RWPE1 (cell line): ENCODE measurements around the gene SPATA2.

Experiments used
- CTCF ChIA-PET: fragments of 350-600 bp; sonication (Branson Sonifier 250); formaldehyde crosslinking; extraction: SDS; loops from one replicate; lab custom pipeline; 2021; lab: Yijun Ruan, JAX
- POLR2A ChIA-PET: fragments of 400-600 bp; formaldehyde crosslinking; extraction: SDS; loops from one replicate; lab custom pipeline; 2020; ENCODE audit warnings: antibody characterized with exemption; ENCODE audit not compliant: low non-redundant PET; lab: Yijun Ruan, JAX
- DNase-seq: peaks from one replicate; pipeline ENCODE4 v3.0.0; 2012; ENCODE audit warnings: low spot score
- H3K27ac ChIP-seq: fragments of 450-650 bp; 2 replicates; pipeline ENCODE4 v1.5.1; 2017
- CTCF ChIP-seq: fragments of 450-650 bp; conservative IDR thresholded peaks from 2 replicates; pipeline ENCODE4 v1.5.1; 2017; ENCODE audit warnings: low read depth, mild to moderate bottlenecking

SPATA2 gene

GRCh38 chr20:49910340-49910706 is 5.0 kb downstream of the SPATA2 start:
- CTCF ChIA-PET, result interaction anchor here (0.6 to 4.7 kb wide), 3 partner anchors 22 to 277 kb away, joined by 3 to 20 read pairs (median 4); no protein-coding TSS in a partner anchor
- peak overlapping the region; percentile 2; the same call in 1 of the 2 replicates for H3K27ac ChIP-seq
- DNase-seq, result no peak
- no peak for TF ChIP-seq CTCF
- POLR2A ChIA-PET, result no interaction called here

- TF ChIP-seq CTCF, result no peak
- no peak for DNase-seq
- ChIA-PET CTCF (interaction anchor here (0.6 to 1.1 kb wide), 5 partner anchors 10 to 1990 kb away, joined by 3 to 5 read pairs (median 4); no protein-coding TSS in a partner anchor), POLR2A (no interaction called here)
- peak overlapping the region; percentile 2; the same call in 1 of the 2 replicates for H3K27ac ChIP-seq
These were observed 5.6 kb downstream of the SPATA2 start for GRCh38 chr20:49909499-49910339.

- CTCF ChIA-PET, result interaction anchor here (0.6 kb wide), 2 partner anchors 17 to 25 kb away, joined by 3 to 5 read pairs; no protein-coding TSS in a partner anchor
- no peak for DNase-seq
- no peak for TF ChIP-seq CTCF
- POLR2A ChIA-PET, result no interaction called here
- no peak overlapping the region for H3K27ac ChIP-seq
These were observed 7.1 kb downstream of the SPATA2 start for GRCh38 chr20:49908258-49908565.

- POLR2A ChIA-PET, result interaction anchor here (0.5 kb wide), 1 partner anchor 24 kb away, joined by 3 read pairs; no protein-coding TSS in a partner anchor
- TF ChIP-seq CTCF, result no peak
- no peak overlapping the region for H3K27ac ChIP-seq
- DNase-seq, result no peak
- CTCF ChIA-PET, result interaction anchor here (0.6 to 1.5 kb wide), 4 partner anchors 18 to 329 kb away, joined by 3 to 7 read pairs (median 5); no protein-coding TSS in a partner anchor
These were observed 7.7 kb downstream of the SPATA2 start for GRCh38 chr20:49907405-49908257.

- H3K27ac ChIP-seq, result no peak overlapping the region
- ChIA-PET POLR2A (no interaction called here), CTCF (interaction anchor here (0.7 to 1.5 kb wide), 3 partner anchors 18 to 328 kb away, joined by 3 to 7 read pairs (median 5); no protein-coding TSS in a partner anchor)
- no peak for TF ChIP-seq CTCF
- DNase-seq, result no peak
These were observed 8.6 kb downstream of the SPATA2 start for GRCh38 chr20:49906615-49907154.
